Suppressor macrophage (primary cell): ENCODE data around the gene PKNOX2.

Source experiments
- DNase-seq, 4 experiments: peaks; one replicate each; pipeline ENCODE4 v3.0.0-alpha.2; 2020 to 2022

PKNOX2 gene

GRCh38 chr11:125451400-125452124 is 287.0 kb downstream of the PKNOX2 start:
- DNase-seq, result peak; percentile 16 to 59 (median 42)

GRCh38 chr11:125452125-125452470 is 287.5 kb downstream of the PKNOX2 start:
- no peak for DNase-seq

GRCh38 chr11:125454047-125454446 is 289.5 kb downstream of the PKNOX2 start:
- DNase-seq, result no peak

DNA sequence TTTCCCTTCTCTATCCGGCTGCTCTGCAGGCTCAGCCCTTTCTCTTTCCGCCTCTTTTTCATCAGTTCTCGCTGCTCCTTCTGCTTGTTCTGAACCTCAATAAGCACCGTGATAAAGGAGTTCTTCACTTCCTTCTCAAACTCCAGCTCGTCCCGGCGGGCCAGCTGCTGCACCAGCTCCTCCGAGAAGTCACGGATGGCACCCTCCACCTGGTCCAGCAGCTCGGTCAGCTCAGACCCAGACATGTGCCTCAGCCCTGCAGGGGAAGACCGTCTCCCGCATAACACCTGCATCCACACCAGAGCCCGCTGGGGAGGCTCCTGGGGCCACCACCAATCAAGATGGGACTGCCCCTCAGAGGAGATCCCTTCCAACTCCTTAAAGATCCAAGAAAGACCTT is 291.3 kb downstream of the PKNOX2 start:
- no peak for DNase-seq

DNA sequence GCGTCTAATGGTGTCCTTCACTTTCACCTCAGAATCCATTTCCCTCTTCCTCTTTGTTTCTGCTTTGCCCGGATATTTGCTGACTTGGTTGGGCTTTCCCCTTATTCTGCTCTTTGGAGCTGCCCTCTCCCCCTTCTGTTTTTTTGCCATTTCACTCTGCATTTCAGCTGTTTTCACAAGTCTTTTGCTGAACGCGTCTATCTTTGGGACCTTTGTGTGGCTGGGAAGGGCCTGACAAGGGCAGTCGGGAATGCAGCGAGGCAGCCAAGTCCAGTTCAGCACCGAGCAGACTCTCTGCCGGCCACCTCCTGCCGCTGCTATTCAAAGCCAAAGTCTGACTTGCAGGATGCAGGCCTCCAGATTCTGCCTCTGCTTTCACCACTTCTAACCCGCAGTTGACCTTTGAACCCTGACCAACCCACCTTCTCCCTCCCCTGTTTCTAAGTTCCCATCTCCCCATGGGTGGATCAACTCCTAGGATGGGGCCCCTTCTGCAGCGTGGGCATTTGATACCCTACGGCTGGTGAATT is 293.3 kb downstream of the PKNOX2 start:
- DNase-seq, result peak; percentile 13 to 54 (median 32)

DNA sequence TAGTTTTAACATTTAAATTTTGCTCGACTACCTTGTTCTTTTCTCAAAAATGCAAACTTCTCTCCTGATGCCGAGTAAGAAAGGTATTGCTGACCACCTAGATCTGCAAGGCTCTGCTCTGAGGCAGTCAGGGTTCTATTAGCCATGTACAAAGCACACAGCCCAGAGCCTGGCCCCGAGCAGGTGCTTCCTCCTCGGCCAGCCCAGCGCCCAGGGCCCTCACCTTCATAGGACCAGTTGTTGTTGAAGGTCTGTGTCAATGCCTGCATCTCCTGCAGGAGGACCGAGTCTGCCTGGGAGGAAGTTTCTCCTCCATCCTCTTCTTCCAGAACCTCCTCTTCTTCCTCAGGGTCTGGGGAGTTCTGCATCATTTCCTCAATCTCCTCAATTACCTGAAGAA is 295.7 kb downstream of the PKNOX2 start:
- no peak for DNase-seq

- DNase-seq, result no peak
Observed at GRCh38 chr11:125463590-125464269, 299.2 kb downstream of the PKNOX2 start.

- DNase-seq, result no peak
Observed at GRCh38 chr11:125464270-125464662, 299.7 kb downstream of the PKNOX2 start.

GRCh38 chr11:125464666-125465065 is 300.1 kb downstream of the PKNOX2 start:
- DNase-seq, result no peak

DNA sequence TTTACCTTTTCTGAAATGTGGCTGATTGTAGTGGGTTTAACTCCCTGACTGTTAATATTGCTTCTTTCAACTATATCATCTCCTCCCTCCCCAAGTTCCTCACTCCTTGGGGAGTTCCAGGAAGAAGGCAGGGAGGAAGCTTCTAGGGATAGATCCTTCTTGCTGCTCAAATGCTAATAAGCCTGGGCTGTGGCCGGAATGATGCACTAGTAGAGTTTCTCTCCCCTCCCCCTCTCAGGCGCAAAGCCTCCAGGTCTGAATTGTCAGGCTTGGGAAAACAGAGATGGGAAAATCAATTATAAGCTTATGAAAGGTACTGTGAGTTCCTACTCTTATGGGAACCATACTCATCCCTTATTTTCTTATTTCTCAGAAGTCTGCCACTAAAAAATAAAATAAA is 300.7 kb downstream of the PKNOX2 start:
- DNase-seq, result no peak

GRCh38 chr11:125465701-125466100 is 301.1 kb downstream of the PKNOX2 start:
- DNase-seq, result no peak

GRCh38 chr11:125468025-125468424 is 303.5 kb downstream of the PKNOX2 start:
- no peak for DNase-seq

GRCh38 chr11:125468852-125469251 is 304.3 kb downstream of the PKNOX2 start:
- no peak for DNase-seq

DNA sequence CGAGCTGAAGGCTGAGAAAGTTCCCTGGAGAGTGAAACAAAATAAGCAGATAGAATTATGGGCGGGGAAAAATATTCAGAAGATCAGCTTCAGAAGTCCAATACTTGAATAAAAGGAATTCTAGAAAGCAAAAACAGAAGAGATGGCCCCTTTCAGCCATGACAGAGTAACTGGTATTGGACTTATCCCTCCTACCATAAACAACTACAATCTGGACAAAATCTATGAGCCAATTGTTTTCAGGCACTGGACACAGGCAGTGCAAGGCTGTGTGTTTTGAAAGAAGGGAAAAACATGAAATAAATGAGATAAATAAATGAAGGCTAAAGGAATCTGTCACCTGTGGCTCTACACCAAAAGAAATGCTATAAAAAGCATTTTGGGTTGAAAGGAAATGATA is 305.8 kb downstream of the PKNOX2 start:
- no peak for DNase-seq

DNA sequence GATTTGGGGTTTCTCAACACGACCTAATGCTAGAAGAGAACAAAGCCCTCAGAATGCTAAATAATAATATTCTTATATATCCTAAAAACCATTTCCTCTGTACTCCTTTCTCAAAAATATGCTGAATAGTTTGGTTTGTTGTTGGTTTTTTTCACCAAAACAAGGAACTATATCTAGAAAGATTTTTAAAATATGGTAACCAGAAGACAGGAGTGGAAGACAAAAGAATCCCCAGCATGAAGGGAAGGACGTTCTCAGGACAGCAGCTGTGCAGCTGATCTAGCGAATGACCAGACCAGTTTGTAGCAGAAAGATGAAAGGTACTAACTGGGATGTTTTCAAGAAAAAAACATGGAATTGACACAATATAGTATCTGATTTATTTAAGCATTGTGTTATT is 312.2 kb downstream of the PKNOX2 start:
- DNase-seq, result no peak

DNA sequence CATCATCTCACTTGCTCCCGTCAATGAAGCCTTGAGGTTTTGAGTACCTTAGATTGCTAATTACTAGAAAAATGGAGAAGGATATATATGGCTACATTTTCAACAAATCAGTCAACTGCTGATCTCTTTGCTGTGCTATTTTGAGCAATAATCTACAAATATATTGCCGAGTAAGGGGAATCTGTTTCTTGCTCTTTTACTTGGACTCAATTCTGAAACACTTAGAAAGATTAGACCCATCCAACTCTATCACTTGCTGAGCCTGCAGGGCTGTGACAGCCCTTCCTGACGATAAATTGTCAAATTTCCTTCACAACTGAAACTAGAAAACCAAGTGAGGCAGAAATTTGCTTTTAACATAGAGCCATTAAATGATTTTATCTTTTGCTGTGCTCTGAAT is 314.6 kb downstream of the PKNOX2 start:
- DNase-seq, result no peak

DNA sequence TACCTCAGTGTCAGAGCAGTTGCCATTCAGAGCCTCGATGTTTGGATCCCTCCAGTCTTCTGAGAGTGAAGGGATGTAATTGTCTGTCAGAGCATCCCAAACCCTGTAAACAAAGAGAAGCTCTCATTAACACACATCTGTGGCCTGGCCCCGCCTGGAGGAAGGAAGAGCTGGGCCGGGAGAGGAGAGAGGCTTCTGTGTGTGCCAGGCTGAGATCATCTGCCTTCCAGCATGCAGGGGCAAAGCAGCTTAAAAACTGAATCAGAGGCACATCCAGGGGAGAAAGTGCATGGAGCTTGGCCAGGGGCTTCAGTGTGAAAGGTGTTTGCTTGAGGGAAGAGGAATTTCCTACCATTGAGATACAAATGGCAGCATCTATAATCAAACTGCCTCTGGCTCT is 317.0 kb downstream of the PKNOX2 start:
- no peak for DNase-seq
